Measurements from ENCODE around the gene IL7R. TPM values are rescaled to one million over a fixed set of nuclear protein-coding genes. Genes with fewer than 3 reads are reported as not detected.

The IL7R gene
- total RNA-seq, 1 donor from 2014 or later: 0.54 TPM

DNA sequence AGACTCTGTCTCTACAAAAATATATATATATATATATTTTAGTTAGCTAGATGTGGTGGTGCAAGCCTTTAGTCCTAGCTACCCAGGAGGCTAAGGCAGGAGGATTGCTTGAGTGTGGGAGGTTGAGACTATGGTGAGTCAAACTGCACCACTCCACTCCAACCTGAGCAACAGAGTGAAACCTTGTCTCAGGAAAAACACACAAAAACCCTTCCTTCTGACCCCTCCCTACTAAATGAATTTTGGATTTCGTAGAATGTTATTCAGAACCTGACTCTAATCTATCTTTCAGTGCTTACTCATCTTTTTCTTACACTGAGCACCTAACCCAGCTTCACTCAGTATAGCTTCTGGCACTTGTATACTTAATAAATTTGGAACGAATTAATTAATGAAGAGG, 35.2 kb upstream of the IL7R start:
- H3K27ac Mint-ChIP-seq (ENCODE audit: unreplicated experiment): no peak overlapping the region
- no peaks in the 10 kb centered on the region for H3K4me1 Mint-ChIP-seq (ENCODE audit: unreplicated experiment)
- H3K36me3 Mint-ChIP-seq (ENCODE audit: low read depth, unreplicated experiment): no peaks in the 10 kb centered on the region
- H3K27me3 Mint-ChIP-seq (ENCODE audit: unreplicated experiment): peaks cover 2% of the 10 kb centered on the region
- TF ChIP-seq, protein P1, sequence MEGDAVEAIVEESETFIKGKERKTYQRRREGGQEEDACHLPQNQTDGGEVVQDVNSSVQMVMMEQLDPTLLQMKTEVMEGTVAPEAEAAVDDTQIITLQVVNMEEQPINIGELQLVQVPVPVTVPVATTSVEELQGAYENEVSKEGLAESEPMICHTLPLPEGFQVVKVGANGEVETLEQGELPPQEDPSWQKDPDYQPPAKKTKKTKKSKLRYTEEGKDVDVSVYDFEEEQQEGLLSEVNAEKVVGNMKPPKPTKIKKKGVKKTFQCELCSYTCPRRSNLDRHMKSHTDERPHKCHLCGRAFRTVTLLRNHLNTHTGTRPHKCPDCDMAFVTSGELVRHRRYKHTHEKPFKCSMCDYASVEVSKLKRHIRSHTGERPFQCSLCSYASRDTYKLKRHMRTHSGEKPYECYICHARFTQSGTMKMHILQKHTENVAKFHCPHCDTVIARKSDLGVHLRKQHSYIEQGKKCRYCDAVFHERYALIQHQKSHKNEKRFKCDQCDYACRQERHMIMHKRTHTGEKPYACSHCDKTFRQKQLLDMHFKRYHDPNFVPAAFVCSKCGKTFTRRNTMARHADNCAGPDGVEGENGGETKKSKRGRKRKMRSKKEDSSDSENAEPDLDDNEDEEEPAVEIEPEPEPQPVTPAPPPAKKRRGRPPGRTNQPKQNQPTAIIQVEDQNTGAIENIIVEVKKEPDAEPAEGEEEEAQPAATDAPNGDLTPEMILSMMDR (IDR thresholded peaks at IDR 0.05; ENCODE audit: unreplicated experiment): no peak
- DNase-seq (ENCODE audit: low spot score): no peak
- no peak overlapping the region for H3K4me3 Mint-ChIP-seq (ENCODE audit: unreplicated experiment)
- no peaks in the 10 kb centered on the region for H3K9me3 Mint-ChIP-seq (ENCODE audit: unreplicated experiment)

DNA sequence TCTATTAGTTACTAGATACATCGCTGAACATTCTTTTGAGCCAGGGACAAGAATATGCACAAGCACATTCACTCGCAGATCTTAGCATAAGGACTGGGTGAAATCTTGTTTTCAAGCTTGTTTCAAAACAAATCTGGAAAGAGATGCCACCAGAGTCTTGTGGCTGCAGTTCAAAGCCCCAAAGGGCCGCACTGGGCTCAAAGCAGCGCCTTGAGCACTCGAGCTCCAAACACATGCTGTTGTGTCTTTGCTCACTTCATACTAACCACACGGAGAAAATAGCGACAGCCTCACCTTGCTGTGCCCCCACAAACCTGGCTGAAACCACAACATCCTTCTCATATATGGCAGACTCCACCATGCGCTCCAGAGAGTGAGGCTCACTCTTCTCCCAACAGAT, 34.2 kb upstream of the IL7R start:
- Mint-ChIP-seq H3K27me3 (ENCODE audit: unreplicated experiment) (peaks cover 2% of the 10 kb centered on the region), H3K9me3 (ENCODE audit: unreplicated experiment) (no peaks in the 10 kb centered on the region), H3K27ac (ENCODE audit: unreplicated experiment) (no peak overlapping the region), H3K4me3 (ENCODE audit: unreplicated experiment) (no peak overlapping the region), H3K4me1 (ENCODE audit: unreplicated experiment) (no peaks in the 10 kb centered on the region), H3K36me3 (ENCODE audit: low read depth, unreplicated experiment) (no peaks in the 10 kb centered on the region)
- TF ChIP-seq, protein P1 (IDR thresholded peaks at IDR 0.05; ENCODE audit: unreplicated experiment): no peak
- no peak for DNase-seq (ENCODE audit: low spot score)

DNA sequence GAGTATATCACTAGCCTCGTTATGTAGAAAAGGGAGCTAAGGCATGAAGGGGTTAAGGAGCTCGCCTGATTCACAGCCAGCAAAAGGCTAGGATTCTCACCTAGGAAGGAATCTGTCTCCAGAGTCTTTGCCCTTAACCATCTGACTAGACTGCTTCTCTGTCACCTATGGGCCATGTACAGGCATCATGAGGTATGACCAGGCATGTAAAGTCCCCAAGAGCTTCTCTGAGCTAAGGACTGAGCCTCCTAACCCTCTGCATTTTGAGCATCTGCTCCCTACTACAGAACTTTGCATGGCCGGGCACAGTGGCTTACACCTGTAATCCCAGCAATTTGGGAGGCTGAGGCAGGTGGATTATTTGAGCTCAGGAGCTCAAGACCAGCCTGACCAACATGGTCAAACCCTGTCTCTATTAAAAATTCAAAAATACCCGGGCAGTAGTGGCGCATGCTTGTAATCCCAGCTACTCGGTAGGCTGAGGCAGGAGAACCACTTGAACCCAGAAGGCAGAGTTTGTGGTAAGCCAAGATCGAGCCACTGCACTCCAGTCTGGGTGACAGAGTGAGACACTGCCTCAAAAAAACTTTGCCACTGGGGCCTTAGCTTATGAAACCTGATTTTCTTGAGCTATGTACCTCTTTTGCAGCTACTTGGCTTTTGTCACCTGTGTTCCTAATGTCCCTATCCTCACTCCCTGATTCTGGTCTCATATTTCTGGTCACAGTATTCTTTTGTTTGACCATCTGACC, 33.2 kb upstream of the IL7R start:
- Mint-ChIP-seq H3K27ac (ENCODE audit: unreplicated experiment) (no peak overlapping the region), H3K4me3 (ENCODE audit: unreplicated experiment) (no peak overlapping the region), H3K36me3 (ENCODE audit: low read depth, unreplicated experiment) (no peaks in the 10 kb centered on the region), H3K4me1 (ENCODE audit: unreplicated experiment) (no peaks in the 10 kb centered on the region), H3K9me3 (ENCODE audit: unreplicated experiment) (no peaks in the 10 kb centered on the region), H3K27me3 (ENCODE audit: unreplicated experiment) (peaks cover 2% of the 10 kb centered on the region)
- no peak for DNase-seq (ENCODE audit: low spot score)
- TF ChIP-seq, protein P1 (IDR thresholded peaks at IDR 0.05; ENCODE audit: unreplicated experiment): no peak

DNA sequence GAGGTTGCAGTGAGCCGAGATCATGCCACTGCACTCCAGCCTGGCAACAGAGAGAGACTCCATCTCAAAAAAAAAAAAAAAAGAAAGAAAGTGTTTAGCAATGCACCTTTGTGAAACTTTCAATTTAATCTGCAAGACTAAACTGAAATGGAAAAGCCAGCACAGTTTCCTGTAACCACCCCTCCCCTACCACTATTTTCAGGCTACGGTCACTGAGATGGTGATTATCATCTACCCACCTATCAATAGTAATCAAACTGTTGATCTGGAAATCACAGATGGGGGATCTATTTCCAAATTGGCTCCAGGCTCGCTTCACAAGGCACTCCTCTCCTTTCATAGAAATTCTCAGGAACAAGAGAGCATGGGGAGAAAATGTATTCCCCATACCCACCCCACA, 30.6 kb upstream of the IL7R start:
- Mint-ChIP-seq H3K27ac (ENCODE audit: unreplicated experiment) (no peak overlapping the region), H3K27me3 (ENCODE audit: unreplicated experiment) (peaks cover 2% of the 10 kb centered on the region), H3K9me3 (ENCODE audit: unreplicated experiment) (no peaks in the 10 kb centered on the region)

DNA sequence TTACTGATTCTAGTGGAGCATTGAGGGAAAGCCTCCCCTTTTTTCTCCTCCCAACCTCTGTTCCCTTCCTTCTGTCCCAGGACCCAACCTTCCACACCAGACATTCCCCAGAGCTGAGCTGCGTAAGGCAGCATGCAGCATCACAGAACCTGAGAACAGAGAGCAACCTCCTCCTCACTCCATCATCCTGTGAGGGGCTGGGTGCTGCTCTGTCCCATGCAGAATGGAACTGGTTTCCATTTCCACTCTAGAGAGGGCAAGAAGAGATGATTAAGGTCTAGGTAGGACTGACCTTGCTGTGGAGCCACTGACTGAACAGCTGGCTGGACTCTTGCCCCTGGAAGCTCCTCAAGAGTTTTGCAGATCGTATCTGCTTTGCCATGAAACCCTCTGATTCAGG, 30.1 kb upstream of the IL7R start:
- Mint-ChIP-seq H3K9me3 (ENCODE audit: unreplicated experiment) (no peaks in the 10 kb centered on the region), H3K27ac (ENCODE audit: unreplicated experiment) (no peak overlapping the region)

More for the DNA sequence above, 30.6 kb upstream of the IL7R start:
- Mint-ChIP-seq H3K4me1 (ENCODE audit: unreplicated experiment) (no peaks in the 10 kb centered on the region), H3K4me3 (ENCODE audit: unreplicated experiment) (no peak overlapping the region), H3K36me3 (ENCODE audit: low read depth, unreplicated experiment) (no peaks in the 10 kb centered on the region)
- DNase-seq (ENCODE audit: low spot score): no peak
- TF ChIP-seq, protein P1 (IDR thresholded peaks at IDR 0.05; ENCODE audit: unreplicated experiment): no peak

More for the DNA sequence above, 30.1 kb upstream of the IL7R start:
- no peaks in the 10 kb centered on the region for H3K36me3 Mint-ChIP-seq (ENCODE audit: low read depth, unreplicated experiment)
- TF ChIP-seq, protein P1 (IDR thresholded peaks at IDR 0.05; ENCODE audit: unreplicated experiment): no peak
- peaks cover 2% of the 10 kb centered on the region for H3K27me3 Mint-ChIP-seq (ENCODE audit: unreplicated experiment)
- H3K4me3 Mint-ChIP-seq (ENCODE audit: unreplicated experiment): no peak overlapping the region
- DNase-seq (ENCODE audit: low spot score): no peak
- no peaks in the 10 kb centered on the region for H3K4me1 Mint-ChIP-seq (ENCODE audit: unreplicated experiment)

Measured in endothelial cell (in vitro differentiated cells).